ENCODE measurements around the gene SNX33.

- TF ChIP-seq RAD21 (IDR thresholded peaks at IDR 0.05; ENCODE audit: low read depth) (no peak), FOXM1 (IDR thresholded peaks at IDR 0.05; ENCODE audit: borderline replicate concordance, low read depth) (no peak), TAF1 (IDR thresholded peaks at IDR 0.05; ENCODE audit: low read depth) (no peak), EP300 (IDR thresholded peaks at IDR 0.05; ENCODE audit: borderline replicate concordance) (no peak), TCF12 (IDR thresholded peaks at IDR 0.05; ENCODE audit: low read depth) (no peak), EGR1 (IDR thresholded peaks at IDR 0.05) (no peak), TEAD4 (IDR thresholded peaks at IDR 0.05) (no peak)
- TF ChIP-seq, protein P1, sequence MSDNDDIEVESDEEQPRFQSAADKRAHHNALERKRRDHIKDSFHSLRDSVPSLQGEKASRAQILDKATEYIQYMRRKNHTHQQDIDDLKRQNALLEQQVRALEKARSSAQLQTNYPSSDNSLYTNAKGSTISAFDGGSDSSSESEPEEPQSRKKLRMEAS (IDR thresholded peaks at IDR 0.05): no peak
These were observed 1.4 kb upstream of the SNX33 start for GRCh38 chr15:75646112-75646943.

All from Ishikawa (cell line).